Measurements from ENCODE around the gene FXYD1.
"Not testable (repeated sequence)": the region's sequence is repeated elsewhere in the genome, so short reads cannot be mapped to it uniquely, and the experiment has no call there.

The FXYD1 gene

DNA sequence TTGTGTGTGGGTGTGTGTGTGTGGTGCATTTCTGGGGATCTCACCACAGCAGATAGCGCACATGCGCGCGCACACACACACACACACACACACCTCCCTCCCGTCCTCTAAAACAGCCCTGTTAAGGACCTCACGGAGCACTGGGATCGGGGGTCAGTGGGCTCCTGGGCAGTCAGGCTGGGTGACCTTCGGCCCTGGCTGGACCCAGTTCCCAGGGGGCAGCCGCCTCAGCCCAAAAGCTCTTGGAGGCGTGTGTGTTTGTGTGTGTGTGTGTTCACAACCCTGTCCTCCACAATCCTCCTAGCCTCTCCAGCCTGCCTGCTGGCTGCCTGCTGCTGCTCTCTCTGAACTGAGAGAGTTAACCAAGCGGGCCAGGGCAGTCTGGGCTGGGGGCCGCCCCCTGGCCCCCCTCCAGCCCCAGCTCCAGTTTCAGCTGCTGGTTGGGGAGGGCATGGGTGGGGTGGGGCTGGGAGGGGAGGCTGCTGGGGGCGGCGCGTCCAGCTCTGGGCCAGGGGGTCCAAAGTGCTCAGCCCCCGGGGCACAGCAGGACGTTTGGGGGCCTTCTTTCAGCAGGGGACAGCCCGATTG lies at the start of gene FXYD1:
Gene FXYD1, plus strand, starts transcription at position 520 of the 588 bp plus-strand sequence. CDS start 1,256 bp downstream, outside the sequence.
- no peak for DNase-seq (ENCODE audit: low spot score)

DNA sequence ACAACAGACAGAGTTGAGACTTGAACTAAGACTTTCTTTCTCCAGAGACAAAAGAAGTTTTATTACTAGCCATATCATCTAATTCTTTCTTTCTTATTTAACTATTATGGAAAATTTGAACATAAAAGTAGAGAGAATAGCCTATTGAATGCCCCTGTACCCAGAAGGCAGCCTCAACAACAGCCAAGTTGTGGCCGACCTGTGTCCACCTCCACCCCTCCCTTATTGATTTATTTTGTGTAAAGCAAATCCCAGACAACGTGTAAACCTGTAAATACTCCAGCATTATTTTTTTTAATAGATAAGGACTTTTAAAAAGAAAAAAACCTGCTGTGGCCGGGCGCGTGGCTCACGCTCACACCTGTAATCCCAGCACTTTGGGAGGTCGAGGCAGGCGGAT lies 49.1 kb upstream of the FXYD1 start:
- DNase-seq (ENCODE audit: low spot score): no peak

- DNase-seq (ENCODE audit: low spot score): no peak
Observed at GRCh38 chr19:35090160-35090505, 48.5 kb upstream of the FXYD1 start.

- peak; percentile 90 for DNase-seq (ENCODE audit: low spot score)
Observed at GRCh38 chr19:35090506-35091214, 48.0 kb upstream of the FXYD1 start.

GRCh38 chr19:35093430-35093829 lies 45.2 kb upstream of the FXYD1 start:
- DNase-seq (ENCODE audit: low spot score): no peak

DNA sequence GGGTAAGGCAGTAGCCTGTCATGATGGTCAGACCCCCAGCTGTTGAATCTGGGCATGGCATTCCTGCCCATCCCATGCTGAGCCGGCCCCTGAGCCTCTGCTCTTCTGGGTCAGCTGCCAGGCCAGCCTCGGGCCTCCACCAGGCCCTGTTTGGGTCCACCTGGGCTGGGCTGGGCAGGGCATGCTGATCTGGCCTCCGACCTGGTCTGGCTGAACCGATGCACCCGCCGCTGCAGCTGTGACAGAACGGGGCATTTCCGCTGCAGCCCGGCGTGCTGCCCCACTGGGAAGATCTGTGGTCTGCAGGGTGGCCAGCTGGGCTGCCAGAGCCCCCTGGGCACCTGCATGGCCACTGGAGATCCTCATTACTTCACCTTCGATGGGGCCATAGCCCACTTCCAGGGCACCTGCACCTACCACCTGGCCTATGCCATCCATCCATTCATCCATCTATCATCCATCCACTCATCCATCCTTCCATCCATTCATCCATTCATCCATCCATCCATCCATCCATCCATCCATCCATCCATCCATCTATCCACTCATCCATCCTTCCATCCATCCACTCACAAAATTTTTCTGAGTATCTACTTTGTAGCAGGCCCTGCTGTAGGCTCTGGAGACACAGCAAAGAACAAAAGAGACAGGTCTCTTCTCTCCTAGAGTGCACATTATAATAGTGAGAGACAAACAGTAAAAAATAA lies 44.5 kb upstream of the FXYD1 start:
- no peak for DNase-seq (ENCODE audit: low spot score)

GRCh38 chr19:35094656-35095055 lies 44.0 kb upstream of the FXYD1 start:
- DNase-seq (ENCODE audit: low spot score): no peak

- no peak for DNase-seq (ENCODE audit: low spot score)
Observed at GRCh38 chr19:35095667-35096368, 42.8 kb upstream of the FXYD1 start.

DNA sequence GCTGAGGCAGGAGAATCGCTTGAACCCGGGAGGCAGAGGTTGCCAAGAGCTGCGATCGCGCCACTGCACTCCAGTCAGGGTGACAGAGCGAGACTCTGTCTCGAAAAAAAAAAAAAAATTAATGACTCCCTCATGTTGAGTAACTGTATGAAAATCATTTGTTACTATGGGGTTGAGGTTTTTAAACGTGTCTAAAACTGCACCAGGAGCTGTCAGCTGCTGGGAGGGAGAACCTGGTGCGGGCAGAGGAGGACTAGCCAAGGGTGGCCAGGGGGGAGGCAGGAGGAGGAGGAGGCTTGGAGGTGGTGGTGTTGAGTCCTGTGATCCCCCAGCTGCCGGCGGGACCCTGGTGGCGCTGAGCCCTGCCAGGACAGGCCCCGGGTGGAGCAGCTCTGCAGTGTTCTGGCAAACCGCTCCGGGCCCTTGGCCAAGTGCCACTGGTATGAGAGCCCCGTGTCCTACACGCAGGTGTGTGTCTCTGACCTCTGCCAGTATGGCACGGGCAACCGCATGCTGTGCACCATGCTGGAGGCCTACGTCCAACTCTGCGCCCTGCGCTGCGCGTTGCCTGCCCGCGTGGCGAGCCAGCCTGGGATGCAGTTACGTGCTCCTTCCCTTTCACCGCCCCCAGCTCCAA lies 40.1 kb upstream of the FXYD1 start:
- DNase-seq (ENCODE audit: low spot score): no peak

GRCh38 chr19:35099155-35099896 lies 39.3 kb upstream of the FXYD1 start:
- no peak for DNase-seq (ENCODE audit: low spot score)

GRCh38 chr19:35099897-35100275 lies 38.7 kb upstream of the FXYD1 start:
- no peak for DNase-seq (ENCODE audit: low spot score)

DNA sequence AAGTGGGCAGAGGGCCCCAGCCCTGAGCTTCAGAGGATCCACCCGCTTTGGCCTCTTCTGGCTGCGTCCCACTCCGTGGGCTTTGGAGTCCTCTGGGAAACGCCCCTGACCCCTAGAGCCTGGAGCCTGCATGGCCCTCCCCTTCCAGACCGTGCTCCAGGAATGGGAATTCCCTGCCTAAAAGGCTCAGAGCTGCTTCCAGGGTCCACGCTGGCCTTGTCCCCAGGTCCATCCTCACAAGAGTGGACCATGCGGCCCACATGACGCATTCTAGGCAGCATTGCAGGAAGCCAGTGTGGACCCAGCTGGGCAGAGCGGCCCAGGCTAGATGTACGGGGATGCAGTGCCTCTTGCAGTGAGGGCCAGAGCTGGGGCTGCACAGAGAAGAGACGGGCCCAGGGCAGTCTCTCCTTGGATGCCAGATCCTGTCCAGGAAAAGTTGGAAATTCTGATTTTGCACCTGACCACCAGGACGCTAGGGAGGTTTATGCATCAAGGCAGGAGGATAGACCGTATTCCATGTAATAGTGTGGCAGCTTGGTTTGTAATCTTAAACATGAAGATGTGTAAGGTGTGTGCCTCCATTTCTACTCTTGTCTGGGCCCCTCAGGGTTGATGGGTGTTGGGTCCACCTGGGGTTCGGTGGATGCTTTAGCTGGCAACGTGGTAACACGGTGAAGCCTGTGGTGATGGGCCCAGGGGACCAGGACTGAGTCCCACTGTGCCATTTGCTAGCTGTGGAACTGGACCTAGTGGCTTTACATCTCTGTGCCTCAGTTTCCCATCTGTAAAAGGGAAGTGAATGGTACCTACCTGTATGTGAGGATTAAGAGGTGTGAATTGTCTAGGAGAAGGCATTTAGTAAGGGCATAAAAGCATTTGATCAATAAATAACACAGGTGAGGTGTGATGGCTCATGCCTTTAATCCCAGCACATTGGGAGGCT lies 37.8 kb upstream of the FXYD1 start:
- DNase-seq (ENCODE audit: low spot score): no peak

DNA sequence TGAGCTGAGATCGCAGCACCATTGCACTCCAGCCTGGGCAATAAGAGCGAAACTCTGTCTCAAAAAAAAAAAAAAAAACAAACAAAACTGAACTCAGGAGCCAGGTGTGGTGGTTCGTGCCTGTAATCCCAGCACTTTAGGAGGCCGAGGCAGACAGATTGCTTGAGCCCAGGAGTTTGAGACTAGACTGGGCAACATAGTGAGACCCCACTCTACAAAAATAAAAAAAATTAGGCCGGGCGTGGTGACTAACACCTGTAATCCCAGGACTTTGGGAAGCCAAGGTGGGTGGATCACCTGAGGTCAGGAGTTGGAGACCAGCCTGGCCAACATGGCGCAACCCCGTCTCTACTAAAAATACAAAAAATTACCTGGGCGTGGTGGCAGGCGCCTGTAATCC lies 36.7 kb upstream of the FXYD1 start:
- not testable (repeated sequence) for DNase-seq (ENCODE audit: low spot score)

DNA sequence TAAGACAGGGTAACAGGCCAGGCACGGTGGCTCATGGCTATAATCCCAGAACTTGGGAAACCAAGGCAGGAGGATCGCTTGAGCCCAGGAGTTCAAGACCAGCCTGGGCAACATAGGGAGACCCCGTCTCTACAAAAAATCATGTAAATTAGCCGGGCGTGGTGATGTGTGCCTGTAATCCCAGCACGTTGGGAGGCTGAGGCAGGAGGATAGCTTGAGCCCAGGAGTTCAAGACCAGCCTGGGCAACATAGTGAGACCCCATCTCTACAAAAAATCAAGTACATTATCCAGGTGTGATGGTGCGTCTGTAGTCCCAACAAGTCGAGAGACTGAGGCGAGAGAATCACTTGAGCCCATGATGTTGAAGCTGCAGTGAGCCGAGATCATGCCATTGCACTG lies 35.0 kb upstream of the FXYD1 start:
- DNase-seq (ENCODE audit: low spot score): not testable (repeated sequence)

- DNase-seq (ENCODE audit: low spot score): no peak
Observed at GRCh38 chr19:35104361-35104760, 34.3 kb upstream of the FXYD1 start.

- no peak for DNase-seq (ENCODE audit: low spot score)
Observed at GRCh38 chr19:35105047-35105410, 33.6 kb upstream of the FXYD1 start.

- DNase-seq (ENCODE audit: low spot score): no peak
Observed at GRCh38 chr19:35105411-35106290, 33.0 kb upstream of the FXYD1 start.

DNA sequence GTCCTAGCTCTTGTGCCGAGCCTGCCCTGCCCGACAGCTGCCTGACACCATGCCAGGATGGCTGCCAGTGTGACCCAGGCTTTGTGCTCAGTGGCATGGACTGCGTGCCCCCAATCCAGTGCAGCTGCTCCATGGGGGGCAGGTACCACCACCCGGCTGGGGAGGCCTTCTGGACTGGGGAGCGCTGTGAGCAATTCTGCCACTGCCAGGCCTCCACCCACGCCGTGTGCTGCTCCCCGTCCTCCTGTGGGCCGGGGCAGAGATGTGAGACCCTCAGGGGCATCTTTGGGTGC lies 32.4 kb upstream of the FXYD1 start:
- DNase-seq (ENCODE audit: low spot score): no peak

DNA sequence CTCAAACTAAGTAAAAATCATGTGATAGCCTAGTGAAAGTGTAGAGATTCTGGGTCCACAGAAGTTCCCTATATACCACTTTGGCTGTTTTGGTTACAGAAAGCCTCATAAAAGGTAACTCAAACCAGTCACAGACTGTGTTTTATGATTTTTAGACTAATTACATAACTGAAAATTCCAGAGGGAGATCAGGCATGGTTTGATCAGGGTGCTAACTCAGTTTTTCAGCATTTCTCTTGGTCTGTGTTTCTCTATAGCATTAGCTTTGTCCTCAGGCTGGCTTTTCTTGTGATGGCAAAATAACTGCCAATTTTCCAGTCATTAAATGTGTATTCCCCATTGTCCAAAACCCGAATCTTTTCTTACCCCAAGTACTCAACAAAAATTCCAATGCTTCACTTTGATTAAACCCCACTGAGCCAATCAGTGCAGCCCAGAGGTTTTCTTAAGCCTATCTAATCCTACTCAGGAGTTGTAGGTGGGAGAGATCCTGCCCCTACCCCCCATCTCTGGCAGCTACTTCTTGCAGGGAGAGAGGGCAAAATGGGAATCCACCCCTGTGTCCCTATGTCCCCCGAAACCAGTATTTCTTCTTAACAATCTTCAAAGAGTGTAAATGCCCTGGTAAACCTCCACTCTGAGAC lies 31.6 kb upstream of the FXYD1 start:
- DNase-seq (ENCODE audit: low spot score): no peak
